ENCODE measurements around the gene TNFAIP8L3.

Gene TNFAIP8L3

GRCh38 chr15:51117270-51117669 lies 22.6 kb upstream of the TNFAIP8L3 start:
- DNase-seq (ENCODE audit: low read depth in 2 of 2) = no peak

GRCh38 chr15:51114437-51115119 lies 19.9 kb upstream of the TNFAIP8L3 start:
- DNase-seq (ENCODE audit: low read depth in 2 of 2) = no peak

GRCh38 chr15:51112078-51112477 lies 17.4 kb upstream of the TNFAIP8L3 start:
- no peak for DNase-seq (ENCODE audit: low read depth in 2 of 2)

GRCh38 chr15:51111061-51111460 lies 16.4 kb upstream of the TNFAIP8L3 start:
- no peak for DNase-seq (ENCODE audit: low read depth in 2 of 2)

- no peak for DNase-seq (ENCODE audit: low read depth in 2 of 2)
These were observed 15.5 kb upstream of the TNFAIP8L3 start for GRCh38 chr15:51110171-51110570.

GRCh38 chr15:51108933-51109550 lies 14.3 kb upstream of the TNFAIP8L3 start:
- DNase-seq (ENCODE audit: low read depth in 2 of 2) = no peak

GRCh38 chr15:51107612-51108011 lies 12.9 kb upstream of the TNFAIP8L3 start:
- no peak for DNase-seq (ENCODE audit: low read depth in 2 of 2)

GRCh38 chr15:51106481-51106880 lies 11.8 kb upstream of the TNFAIP8L3 start:
- no peak for DNase-seq (ENCODE audit: low read depth in 2 of 2)

GRCh38 chr15:51105430-51106016 lies 10.8 kb upstream of the TNFAIP8L3 start:
- DNase-seq (ENCODE audit: low read depth in 2 of 2) = no peak

- no peak for DNase-seq (ENCODE audit: low read depth in 2 of 2)
These were observed 9.8 kb upstream of the TNFAIP8L3 start for GRCh38 chr15:51104512-51104911.

GRCh38 chr15:51103330-51103729 lies 8.6 kb upstream of the TNFAIP8L3 start:
- no peak for DNase-seq (ENCODE audit: low read depth in 2 of 2)

- DNase-seq (ENCODE audit: low read depth in 2 of 2) = no peak
These were observed 6.2 kb upstream of the TNFAIP8L3 start for GRCh38 chr15:51100785-51101489.

- no peak for DNase-seq (ENCODE audit: low read depth in 2 of 2)
These were observed 4.5 kb upstream of the TNFAIP8L3 start for GRCh38 chr15:51099185-51099584.

GRCh38 chr15:51098331-51098619 lies 3.6 kb upstream of the TNFAIP8L3 start:
- no peak for DNase-seq (ENCODE audit: low read depth in 2 of 2)

GRCh38 chr15:51097553-51098330 lies 3.0 kb upstream of the TNFAIP8L3 start:
- DNase-seq (ENCODE audit: low read depth in 2 of 2) = no peak

GRCh38 chr15:51096976-51097375 lies 2.3 kb upstream of the TNFAIP8L3 start:
- DNase-seq (ENCODE audit: low read depth in 2 of 2) = no peak

GRCh38 chr15:51095681-51096331 lies 1.1 kb upstream of the TNFAIP8L3 start:
- no peak for DNase-seq (ENCODE audit: low read depth in 2 of 2)

- no peak for DNase-seq (ENCODE audit: low read depth in 2 of 2)
These were observed 684 bp downstream of the TNFAIP8L3 start for GRCh38 chr15:51093839-51094605.

- DNase-seq (ENCODE audit: low read depth in 2 of 2) = no peak
These were observed 1.2 kb downstream of the TNFAIP8L3 start for GRCh38 chr15:51093488-51093838.

- DNase-seq (ENCODE audit: low read depth in 2 of 2) = no peak
These were observed 2.1 kb downstream of the TNFAIP8L3 start for GRCh38 chr15:51092480-51093040.

- DNase-seq (ENCODE audit: low read depth in 2 of 2) = no peak
These were observed 4.0 kb downstream of the TNFAIP8L3 start for GRCh38 chr15:51090753-51091152.

Measured in stimulated activated CD8-positive, alpha-beta memory T cell treated with anti-CD3 and anti-CD28 coated beads, Interleukin-7, amount 100 ng/mL, for 4 hours (primary cell).